Dermis microvascular lymphatic vessel endothelial cell (primary cell): ENCODE data around the gene WASHC2C. TPM values are rescaled to one million over a fixed set of nuclear protein-coding genes. Genes with fewer than 3 reads are reported as not detected.

Experiments
- total RNA-seq: library from RNA; depleted of rRNA; stranded (reverse); fragments of >200 nt; gene quantifications from 2 replicates; pipeline ENCODE4 v1.2.1, GENCODE V29; 2014

The WASHC2C gene
- total RNA-seq, 1 donor from 2014 or later, result 26.6 TPM

Other genes with a start within 250 kb of the WASHC2C start
- gene ZFAND4, start 54.5 kb upstream of the WASHC2C start, total RNA-seq, result 2.1 and 4.0 TPM in 2 replicates
- 1.8 and 2.8 TPM in 2 replicates for gene AGAP4, start 120.2 kb downstream of the WASHC2C start, total RNA-seq
- 54.7 and 62.4 TPM in 2 replicates for gene TIMM23, start 245.2 kb downstream of the WASHC2C start, total RNA-seq